Fibroblast of the aortic adventitia (primary cell): ENCODE measurements around the gene THEM4. TPM values are rescaled to one million over a fixed set of nuclear protein-coding genes. Genes with fewer than 3 reads are reported as not detected.

ENCODE experiments used
- DNase-seq: peaks from one replicate; pipeline ENCODE4 v3.0.0-alpha.2; 2010; ENCODE audit warnings: low read depth
- H3K4me3 ChIP-seq: 2 replicates; pipeline ENCODE4 v1.5.1; 2011; ENCODE audit warnings: low read depth, mild to moderate bottlenecking, control low read depth, low read length, moderate library complexity
- CTCF ChIP-seq: IDR thresholded peaks from 2 replicates; pipeline ENCODE4 v1.5.1; 2011; ENCODE audit warnings: mild to moderate bottlenecking, low read length, control low read depth, inconsistent platforms; ENCODE audit not compliant: insufficient read depth
- total RNA-seq: library from RNA; depleted of rRNA; stranded (reverse); fragments of >200 nt; gene quantifications from 2 replicates; pipeline ENCODE4 v1.2.3, GENCODE V29; 2012; ENCODE audit warnings: low replicate concordance

THEM4 gene
- total RNA-seq, 1 donor: 18.3 TPM

- no peak for DNase-seq
- no peak for TF ChIP-seq CTCF
- H3K4me3 ChIP-seq: no peak overlapping the region
These were observed 39.2 kb upstream of the THEM4 start for GRCh38 chr1:151948506-151948905.

GRCh38 chr1:151947140-151947539 is 37.8 kb upstream of the THEM4 start:
- H3K4me3 ChIP-seq: no peak overlapping the region
- no peak for DNase-seq
- TF ChIP-seq CTCF: no peak

- no peak for TF ChIP-seq CTCF
- H3K4me3 ChIP-seq: no peak overlapping the region
- peak; percentile 98 for DNase-seq
These were observed 36.7 kb upstream of the THEM4 start for GRCh38 chr1:151945725-151946722.

- H3K4me3 ChIP-seq: no peak overlapping the region
- TF ChIP-seq CTCF: peak; percentile 16
- peak; percentile 29 for DNase-seq
These were observed 35.7 kb upstream of the THEM4 start for GRCh38 chr1:151944857-151945575.

GRCh38 chr1:151944126-151944856 is 35.0 kb upstream of the THEM4 start:
- DNase-seq: peak; percentile 50
- no peak overlapping the region for H3K4me3 ChIP-seq
- no peak for TF ChIP-seq CTCF

GRCh38 chr1:151943591-151943990 is 34.3 kb upstream of the THEM4 start:
- H3K4me3 ChIP-seq: no peak overlapping the region
- no peak for DNase-seq
- TF ChIP-seq CTCF: no peak
